ENCODE results near the gene PRTG.

Gene PRTG

GRCh38 chr15:55784286-55784685, 41.3 kb upstream of the PRTG start:
- Histone ChIP-seq H3K9me3 (no peaks in the 10 kb centered on the region), H3K4me1 (ENCODE audit: control insufficient read depth in 1 of 2, insufficient read depth in 1 of 2, low read depth in 1 of 2, low read length in 1 of 2) (no peaks in the 10 kb centered on the region), H3K27me3 (no peaks in the 10 kb centered on the region), H3K36me3 (no peaks in the 10 kb centered on the region), H3K27ac (no peak overlapping the region), H3K4me3 (ENCODE audit: low read depth in 1 of 2, low read length in 1 of 2) (no peak overlapping the region)
- TF ChIP-seq CTCF (IDR thresholded peaks at IDR 0.05), result no peak

GRCh38 chr15:55782901-55783300, 39.9 kb upstream of the PRTG start:
- no peaks in the 10 kb centered on the region for H3K9me3 ChIP-seq
- H3K4me1 ChIP-seq (ENCODE audit: control insufficient read depth in 1 of 2, insufficient read depth in 1 of 2, low read depth in 1 of 2, low read length in 1 of 2), result no peaks in the 10 kb centered on the region
- H3K36me3 ChIP-seq, result no peaks in the 10 kb centered on the region
- no peak overlapping the region for H3K27ac ChIP-seq
- H3K4me3 ChIP-seq (ENCODE audit: low read depth in 1 of 2, low read length in 1 of 2), result no peak overlapping the region
- no peak for TF ChIP-seq CTCF (IDR thresholded peaks at IDR 0.05)
- no peaks in the 10 kb centered on the region for H3K27me3 ChIP-seq

GRCh38 chr15:55780292-55780691, 37.3 kb upstream of the PRTG start:
- Histone ChIP-seq H3K36me3 (no peaks in the 10 kb centered on the region), H3K27me3 (no peaks in the 10 kb centered on the region), H3K9me3 (no peaks in the 10 kb centered on the region), H3K4me3 (ENCODE audit: low read depth in 1 of 2, low read length in 1 of 2) (no peak overlapping the region), H3K4me1 (ENCODE audit: control insufficient read depth in 1 of 2, insufficient read depth in 1 of 2, low read depth in 1 of 2, low read length in 1 of 2) (peaks cover 3 to 4% of the 10 kb centered on the region in 2 experiments), H3K27ac (no peak overlapping the region)
- TF ChIP-seq CTCF (IDR thresholded peaks at IDR 0.05), result no peak

GRCh38 chr15:55778932-55779331, 36.0 kb upstream of the PRTG start:
- Histone ChIP-seq H3K4me3 (ENCODE audit: low read depth in 1 of 2, low read length in 1 of 2) (no peak overlapping the region), H3K27me3 (no peaks in the 10 kb centered on the region), H3K9me3 (no peaks in the 10 kb centered on the region), H3K4me1 (ENCODE audit: control insufficient read depth in 1 of 2, insufficient read depth in 1 of 2, low read depth in 1 of 2, low read length in 1 of 2) (peaks cover 7 to 8% of the 10 kb centered on the region in 2 experiments), H3K36me3 (no peaks in the 10 kb centered on the region), H3K27ac (no peak overlapping the region)
- no peak for TF ChIP-seq CTCF (IDR thresholded peaks at IDR 0.05)

- no peaks in the 10 kb centered on the region for H3K9me3 ChIP-seq
- no peak for TF ChIP-seq CTCF (IDR thresholded peaks at IDR 0.05)
- H3K36me3 ChIP-seq, result no peaks in the 10 kb centered on the region
- H3K27me3 ChIP-seq, result peaks cover 5% of the 10 kb centered on the region
- no peak overlapping the region for H3K27ac ChIP-seq
- peaks cover 7 to 8% of the 10 kb centered on the region in 2 experiments for H3K4me1 ChIP-seq (ENCODE audit: control insufficient read depth in 1 of 2, insufficient read depth in 1 of 2, low read depth in 1 of 2, low read length in 1 of 2)
- H3K4me3 ChIP-seq (ENCODE audit: low read depth in 1 of 2, low read length in 1 of 2), result no peak overlapping the region
Measured at GRCh38 chr15:55775316-55775715, 32.4 kb upstream of the PRTG start.
